H7 (cell line): Measurements from ENCODE around the gene KBTBD12. TPM values are rescaled to one million over a fixed set of nuclear protein-coding genes. Genes with fewer than 3 reads are reported as not detected.

Experiments
- DNase-seq: peaks from one replicate; pipeline ENCODE4 v3.0.0; 2012
- H3K27me3 ChIP-seq: 2 replicates; pipeline ENCODE4 v1.6.0; 2011; ENCODE audit warnings: mild to moderate bottlenecking, low read length; ENCODE audit not compliant: control insufficient read depth, insufficient read depth
- H3K36me3 ChIP-seq: replicated peaks from 2 replicates; pipeline ENCODE4 v1.5.1; 2011; ENCODE audit warnings: low read length; ENCODE audit not compliant: control insufficient read depth, insufficient read depth
- H3K4me3 ChIP-seq: 2 replicates; pipeline ENCODE4 v1.5.1; 2011; ENCODE audit warnings: low read depth, mild to moderate bottlenecking, control low read depth, low read length, moderate library complexity; ENCODE audit not compliant: insufficient read depth
- total RNA-seq: library from RNA; depleted of rRNA; stranded (reverse); fragments of >200 nt; shearing (Covaris generic); gene quantifications from 2 replicates; pipeline ENCODE4 v1.2.3, GENCODE V29; 2014

Gene KBTBD12
- total RNA-seq, 1 experiment from 2014 or later, result not detected

- Histone ChIP-seq H3K36me3 (no peaks in the 10 kb centered on the region), H3K27me3 (no peaks in the 10 kb centered on the region; the same call in 1 of the 2 replicates), H3K4me3 (no peak overlapping the region)
- no peak for DNase-seq
Observed at GRCh38 chr3:127991681-127992080, 76.6 kb downstream of the KBTBD12 start.

GRCh38 chr3:127992127-127992526 is 77.1 kb downstream of the KBTBD12 start:
- Histone ChIP-seq H3K27me3 (no peaks in the 10 kb centered on the region; the same call in 1 of the 2 replicates), H3K36me3 (no peaks in the 10 kb centered on the region), H3K4me3 (no peak overlapping the region)
- DNase-seq, result no peak

- no peaks in the 10 kb centered on the region for H3K36me3 ChIP-seq
- DNase-seq, result no peak
- H3K27me3 ChIP-seq, result no peaks in the 10 kb centered on the region; the same call in 1 of the 2 replicates
- no peak overlapping the region for H3K4me3 ChIP-seq
Observed at GRCh38 chr3:127994011-127994410, 79.0 kb downstream of the KBTBD12 start.

GRCh38 chr3:127997016-127997415 is 82.0 kb downstream of the KBTBD12 start:
- no peak for DNase-seq
- H3K4me3 ChIP-seq, result no peak overlapping the region
- H3K27me3 ChIP-seq, result no peaks in the 10 kb centered on the region; the same call in 1 of the 2 replicates
- H3K36me3 ChIP-seq, result no peaks in the 10 kb centered on the region

GRCh38 chr3:127997961-127998360 is 82.9 kb downstream of the KBTBD12 start:
- Histone ChIP-seq H3K36me3 (no peaks in the 10 kb centered on the region), H3K4me3 (no peak overlapping the region)
- no peak for DNase-seq

GRCh38 chr3:127998596-127998995 is 83.6 kb downstream of the KBTBD12 start:
- DNase-seq, result no peak
- H3K27me3 ChIP-seq, result no peaks in the 10 kb centered on the region; the same call in 1 of the 2 replicates
- H3K36me3 ChIP-seq, result no peaks in the 10 kb centered on the region
- no peak overlapping the region for H3K4me3 ChIP-seq

More at GRCh38 chr3:127997961-127998360, 82.9 kb downstream of the KBTBD12 start:
- no peaks in the 10 kb centered on the region; the same call in 1 of the 2 replicates for H3K27me3 ChIP-seq

- no peak for DNase-seq
- H3K4me3 ChIP-seq, result no peak overlapping the region
- no peaks in the 10 kb centered on the region; the same call in 1 of the 2 replicates for H3K27me3 ChIP-seq
- no peaks in the 10 kb centered on the region for H3K36me3 ChIP-seq
Observed at GRCh38 chr3:127999509-128000106, 84.6 kb downstream of the KBTBD12 start.

GRCh38 chr3:128001576-128001975 is 86.5 kb downstream of the KBTBD12 start:
- Histone ChIP-seq H3K36me3 (no peaks in the 10 kb centered on the region), H3K27me3 (no peaks in the 10 kb centered on the region; the same call in 1 of the 2 replicates), H3K4me3 (no peak overlapping the region)
- peak; percentile 72 for DNase-seq

GRCh38 chr3:128004661-128005060 is 89.6 kb downstream of the KBTBD12 start:
- H3K27me3 ChIP-seq, result no peaks in the 10 kb centered on the region; the same call in 1 of the 2 replicates
- no peak for DNase-seq
- H3K4me3 ChIP-seq, result no peak overlapping the region
- H3K36me3 ChIP-seq, result no peaks in the 10 kb centered on the region

GRCh38 chr3:128006061-128007032 is 91.3 kb downstream of the KBTBD12 start:
- no peaks in the 10 kb centered on the region for H3K27me3 ChIP-seq

GRCh38 chr3:128007033-128007424 is 92.0 kb downstream of the KBTBD12 start:
- no peaks in the 10 kb centered on the region for H3K36me3 ChIP-seq
- no peaks in the 10 kb centered on the region for H3K27me3 ChIP-seq
- H3K4me3 ChIP-seq, result no peak overlapping the region
- DNase-seq, result peak; percentile 61

More at GRCh38 chr3:128006061-128007032, 91.3 kb downstream of the KBTBD12 start:
- peak; percentile 86 for DNase-seq
- no peaks in the 10 kb centered on the region for H3K36me3 ChIP-seq
- no peak overlapping the region; the same call in 1 of the 2 replicates for H3K4me3 ChIP-seq

- H3K36me3 ChIP-seq, result no peaks in the 10 kb centered on the region
- no peaks in the 10 kb centered on the region for H3K27me3 ChIP-seq
- no peak for DNase-seq
- no peak overlapping the region for H3K4me3 ChIP-seq
Observed at GRCh38 chr3:128009952-128010846, 95.2 kb downstream of the KBTBD12 start.

- peak; percentile 86 for DNase-seq
- Histone ChIP-seq H3K27me3 (no peaks in the 10 kb centered on the region), H3K4me3 (no peak overlapping the region), H3K36me3 (no peaks in the 10 kb centered on the region)
Observed at GRCh38 chr3:128011140-128011539, 96.1 kb downstream of the KBTBD12 start.

- H3K4me3 ChIP-seq, result no peak overlapping the region
- no peaks in the 10 kb centered on the region for H3K36me3 ChIP-seq
- no peak for DNase-seq
- H3K27me3 ChIP-seq, result no peaks in the 10 kb centered on the region
Observed at GRCh38 chr3:128012050-128012449, 97.0 kb downstream of the KBTBD12 start.
